Left lung (tissue), 14 donors: ENCODE results near the gene MACROD2. TPM values are rescaled to one million over a fixed set of nuclear protein-coding genes. Genes with fewer than 3 reads are reported as not detected.

Experiments
- ATAC-seq: fragments of 200-7000 bp; cut with Tn5 transposase; one replicate; pipeline ENCODE4 v1.9.1; 2020; ENCODE audit warnings: moderate library complexity
- DNase-seq, 4 donors: peaks; one replicate each; pipeline ENCODE4 v3.0.0-alpha.2; 2013 to 2020
- H3K27ac ChIP-seq, 2 donors: fragments of 200-600 bp; sonication (generic) in 1 of 2; one replicate each; pipeline versions ENCODE4 v1.5.0 to v1.8.0; 2020 to 2021
- H3K27me3 ChIP-seq, 2 donors: fragments of 200-600 bp; sonication (generic) in 1 of 2; one replicate each; pipeline versions ENCODE4 v1.5.0 to v1.8.0; 2020 to 2021
- H3K36me3 ChIP-seq, 2 donors: fragments of 200-600 bp; sonication (generic) in 1 of 2; one replicate each; pipeline versions ENCODE4 v1.5.0 to v1.8.0; 2020 to 2021
- H3K4me1 ChIP-seq, 2 donors: fragments of 200-600 bp; one replicate each; pipeline ENCODE4 v1.8.0; 2021
- H3K4me3 ChIP-seq, 2 donors: fragments of 200-600 bp; sonication (generic) in 1 of 2; one replicate each; pipeline versions ENCODE4 v1.5.0 to v1.8.0; 2020 to 2021; ENCODE audit warnings: mild to moderate bottlenecking in 1 of 2
- H3K9me3 ChIP-seq, 2 donors: fragments of 200-600 bp; sonication (generic) in 1 of 2; one replicate each; pipeline versions ENCODE4 v1.5.0 to v1.8.0; 2020 to 2021
- CTCF ChIP-seq, 2 donors: fragments of 200-600 bp; sonication (generic) in 1 of 2; IDR thresholded peaks; one replicate each; pipeline versions ENCODE4 v1.5.0 to v1.8.0; 2021; ENCODE audit warnings: antibody characterized with exemption in 2 of 2
- intact Hi-C, 2 donors: fragments of 100-400 bp; cut with DNase I; formaldehyde crosslinking; loops; one replicate each; pipeline versions ENCODE4 v1.11.2 to v1.14.2; 2022
- long read RNA-seq, 12 donors: library from polyadenylated mRNA in 2 of 12; unstranded in 2 of 12; transcript quantifications; one replicate each; pipeline ENCODE4 v2.0.0 and lab custom pipeline, GENCODE V29; 2019 to 2026
- polyA plus RNA-seq, 6 donors: library from polyadenylated mRNA; unstranded; fragments of 120-200 nt; gene quantifications; one replicate each; pipeline ENCODE4 v1.2.1, GENCODE V29; 2013; ENCODE audit not compliant: insufficient read length in 6 of 6
- total RNA-seq, 2 donors: library from RNA; stranded (reverse); fragmentation: NEBNext Ultra II Directional; extraction: Animal tissue kit (Norgen Biotek cat#: 25700); gene quantifications; one replicate each; pipeline ENCODE4 v1.2.1, GENCODE V29; 2021
- donor health status: DM: no; HTN: yes; CAD: no.
- donor health status: DM: no; HTN: no; CAD: no.

The MACROD2 gene
- total RNA-seq (10 to 100 TPM; 21.3 to 23.6 TPM), polyA plus RNA-seq (1 to 10 TPM; 6.1 to 9.2 (median 8.3) TPM)
- long read RNA-seq, donor 1, full-length matches to known transcripts, result 3 of 3 reads
- long read RNA-seq, donor 1, partial matches to known transcripts, result 0 of 3 reads
- long read RNA-seq, donor 1, other reads (novel, unspliced or antisense), result 0 of 3 reads
- long read RNA-seq, donor 2, full-length matches to known transcripts, result 4 of 10 reads
- long read RNA-seq, donor 2, partial matches to known transcripts, result 6 of 10 reads
- long read RNA-seq, donor 2, other reads (novel, unspliced or antisense), result 0 of 10 reads
- long read RNA-seq, donor 3, result 0 reads
- long read RNA-seq, donor 4, partial matches to known transcripts, result 1 of 5 reads
- long read RNA-seq, donor 4, other reads (novel, unspliced or antisense), result 4 of 5 reads
- long read RNA-seq, donor 5, full-length matches to known transcripts, result 3 of 3 reads
- long read RNA-seq, donor 5, partial matches to known transcripts, result 0 of 3 reads
- long read RNA-seq, donor 5, other reads (novel, unspliced or antisense), result 0 of 3 reads
- long read RNA-seq, donor 6, result 0 reads
- long read RNA-seq, donor 7, partial matches to known transcripts, result 0 of 1 reads
- long read RNA-seq, donor 7, other reads (novel, unspliced or antisense), result 0 of 1 reads
- long read RNA-seq, donor 8, result 0 reads
- long read RNA-seq, donor 9, result 0 reads
- long read RNA-seq, donor 10, partial matches to known transcripts, result 1 of 1 reads
- long read RNA-seq, donor 10, other reads (novel, unspliced or antisense), result 0 of 1 reads
- long read RNA-seq, donor 11, result 0 reads
- long read RNA-seq, donor 12, full-length matches to known transcripts, result 1 of 1 reads
- long read RNA-seq, donor 12, partial matches to known transcripts, result 0 of 1 reads
- long read RNA-seq, donor 12, other reads (novel, unspliced or antisense), result 0 of 1 reads

- Histone ChIP-seq H3K27me3 (peaks cover 0 to 31% of the 10 kb centered on the region in 2 donors), H3K27ac (peak within 1 kb of the TSS; percentile 8 to 29), H3K4me1 (peaks cover 0 to 5% of the 10 kb centered on the region in 2 donors), H3K9me3 (peaks cover 0 to 25% of the 10 kb centered on the region in 2 donors), H3K36me3 (no peaks in the 10 kb centered on the region), H3K4me3 (peak within 1 kb of the TSS; percentile 57 to 58)
- DNase-seq, result peak; percentile 40 to 94 (median 90)
- intact Hi-C loops, result no loop called here
- no peak for TF ChIP-seq CTCF (IDR thresholded peaks at IDR 0.05)
- peak; percentile 98 for ATAC-seq
Observed at GRCh38 chr20:13995086-13995665, at the start of gene MACROD2. Gene MACROD2 (plus strand): TSS chr20:13995516.

GRCh38 chr20:13947719-13948118 lies 47.6 kb upstream of the MACROD2 start:
- TF ChIP-seq CTCF (IDR thresholded peaks at IDR 0.05), result no peak
- no peak overlapping the region for H3K4me3 ChIP-seq
- no peak overlapping the region for H3K27ac ChIP-seq
- DNase-seq (no peak), ATAC-seq (no peak)
- H3K9me3 ChIP-seq, result peaks cover 0 to 4% of the 10 kb centered on the region in 2 donors
- intact Hi-C loops, result no loop called here
- H3K27me3 ChIP-seq, result no peaks in the 10 kb centered on the region
- no peaks in the 10 kb centered on the region for H3K36me3 ChIP-seq
- H3K4me1 ChIP-seq, result no peaks in the 10 kb centered on the region

GRCh38 chr20:13953227-13953626 lies 42.1 kb upstream of the MACROD2 start:
- H3K9me3 ChIP-seq, result peaks cover 0 to 4% of the 10 kb centered on the region in 2 donors
- no peaks in the 10 kb centered on the region for H3K27me3 ChIP-seq
- TF ChIP-seq CTCF (IDR thresholded peaks at IDR 0.05), result no peak
- intact Hi-C loops, result no loop called here
- no peak overlapping the region for H3K27ac ChIP-seq
- H3K36me3 ChIP-seq, result no peaks in the 10 kb centered on the region
- no peaks in the 10 kb centered on the region for H3K4me1 ChIP-seq
- ATAC-seq (no peak), DNase-seq (no peak)
- H3K4me3 ChIP-seq, result no peak overlapping the region

GRCh38 chr20:13960119-13960518 lies 35.2 kb upstream of the MACROD2 start:
- no peaks in the 10 kb centered on the region for H3K4me1 ChIP-seq
- no peaks in the 10 kb centered on the region for H3K36me3 ChIP-seq
- intact Hi-C loops, result no loop called here
- no peaks in the 10 kb centered on the region for H3K27me3 ChIP-seq
- no peak overlapping the region for H3K27ac ChIP-seq
- DNase-seq (no peak), ATAC-seq (no peak)
- no peaks in the 10 kb centered on the region for H3K9me3 ChIP-seq
- no peak for TF ChIP-seq CTCF (IDR thresholded peaks at IDR 0.05)
- H3K4me3 ChIP-seq, result no peak overlapping the region
